WTC11 (cell line): ENCODE results near the gene KDM2A.

Source experiments
- CBFB ChIP-seq: sonication (generic); formaldehyde crosslinking; IDR thresholded peaks from 2 replicates; pipeline ENCODE4 v1.8.1; 2022; ENCODE audit warnings: mild to moderate bottlenecking, low read depth, missing genetic modification reagents
- CREB1 ChIP-seq: sonication (generic); formaldehyde crosslinking; IDR thresholded peaks from 2 replicates; pipeline ENCODE4 v1.8.0; 2023; ENCODE audit warnings: mild to moderate bottlenecking, missing genetic modification reagents
- E2F4 ChIP-seq: sonication (generic); formaldehyde crosslinking; IDR thresholded peaks from 2 replicates; pipeline ENCODE4 v1.8.1; 2022; ENCODE audit warnings: low read depth, mild to moderate bottlenecking, moderate library complexity, missing genetic modification reagents, borderline replicate concordance
- ETV6 ChIP-seq: sonication (generic); formaldehyde crosslinking; IDR thresholded peaks from 2 replicates; pipeline ENCODE4 v1.8.1; 2022; ENCODE audit warnings: mild to moderate bottlenecking, missing genetic modification reagents
- FOXJ3 ChIP-seq: sonication (generic); formaldehyde crosslinking; IDR thresholded peaks from 2 replicates; pipeline ENCODE4 v1.9.0; 2021; ENCODE audit warnings: missing genetic modification reagents, mild to moderate bottlenecking, borderline replicate concordance
- GABPB1 ChIP-seq: sonication (generic); formaldehyde crosslinking; IDR thresholded peaks from 2 replicates; pipeline ENCODE4 v1.8.1; 2023; ENCODE audit warnings: mild to moderate bottlenecking, missing genetic modification reagents
- NR2C2 ChIP-seq: sonication (generic); formaldehyde crosslinking; IDR thresholded peaks from 2 replicates; pipeline ENCODE4 v1.8.0; 2022; ENCODE audit warnings: mild to moderate bottlenecking, missing genetic modification reagents
- TP53 ChIP-seq: sonication (generic); formaldehyde crosslinking; IDR thresholded peaks from 2 replicates; pipeline ENCODE4 v1.8.1; 2023; ENCODE audit warnings: mild to moderate bottlenecking, missing genetic modification reagents
- TF ChIP-seq, protein P1 (sequence below): sonication (generic); formaldehyde crosslinking; IDR thresholded peaks from 2 replicates; pipeline ENCODE4 v1.8.1; 2022; ENCODE audit warnings: mild to moderate bottlenecking, moderate library complexity, missing genetic modification reagents
- TF ChIP-seq, protein P2 (sequence below): fragments of 200-600 bp; IDR thresholded peaks from 2 replicates; pipeline ENCODE4 v1.8.0; 2022; ENCODE audit warnings: antibody characterized with exemption
- TF ChIP-seq, protein P3 (sequence below): sonication (generic); formaldehyde crosslinking; IDR thresholded peaks from 2 replicates; pipeline ENCODE4 v1.8.1; 2022; ENCODE audit warnings: missing genetic modification reagents, borderline replicate concordance
- TF ChIP-seq, protein P4 (sequence below): sonication (generic); formaldehyde crosslinking; IDR thresholded peaks from 2 replicates; pipeline ENCODE4 v1.8.0; 2022; ENCODE audit warnings: mild to moderate bottlenecking, missing genetic modification reagents
- TF ChIP-seq, protein P5 (sequence below): sonication (generic); formaldehyde crosslinking; IDR thresholded peaks from 2 replicates; pipeline ENCODE4 v1.8.0; 2022; ENCODE audit warnings: mild to moderate bottlenecking, missing genetic modification reagents

GRCh38 chr11:67072295-67072694, 46.8 kb upstream of the KDM2A start:
- TF ChIP-seq, protein P1, sequence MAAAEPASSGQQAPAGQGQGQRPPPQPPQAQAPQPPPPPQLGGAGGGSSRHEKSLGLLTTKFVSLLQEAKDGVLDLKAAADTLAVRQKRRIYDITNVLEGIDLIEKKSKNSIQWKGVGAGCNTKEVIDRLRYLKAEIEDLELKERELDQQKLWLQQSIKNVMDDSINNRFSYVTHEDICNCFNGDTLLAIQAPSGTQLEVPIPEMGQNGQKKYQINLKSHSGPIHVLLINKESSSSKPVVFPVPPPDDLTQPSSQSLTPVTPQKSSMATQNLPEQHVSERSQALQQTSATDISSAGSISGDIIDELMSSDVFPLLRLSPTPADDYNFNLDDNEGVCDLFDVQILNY: no peak
- TF ChIP-seq, protein P2, sequence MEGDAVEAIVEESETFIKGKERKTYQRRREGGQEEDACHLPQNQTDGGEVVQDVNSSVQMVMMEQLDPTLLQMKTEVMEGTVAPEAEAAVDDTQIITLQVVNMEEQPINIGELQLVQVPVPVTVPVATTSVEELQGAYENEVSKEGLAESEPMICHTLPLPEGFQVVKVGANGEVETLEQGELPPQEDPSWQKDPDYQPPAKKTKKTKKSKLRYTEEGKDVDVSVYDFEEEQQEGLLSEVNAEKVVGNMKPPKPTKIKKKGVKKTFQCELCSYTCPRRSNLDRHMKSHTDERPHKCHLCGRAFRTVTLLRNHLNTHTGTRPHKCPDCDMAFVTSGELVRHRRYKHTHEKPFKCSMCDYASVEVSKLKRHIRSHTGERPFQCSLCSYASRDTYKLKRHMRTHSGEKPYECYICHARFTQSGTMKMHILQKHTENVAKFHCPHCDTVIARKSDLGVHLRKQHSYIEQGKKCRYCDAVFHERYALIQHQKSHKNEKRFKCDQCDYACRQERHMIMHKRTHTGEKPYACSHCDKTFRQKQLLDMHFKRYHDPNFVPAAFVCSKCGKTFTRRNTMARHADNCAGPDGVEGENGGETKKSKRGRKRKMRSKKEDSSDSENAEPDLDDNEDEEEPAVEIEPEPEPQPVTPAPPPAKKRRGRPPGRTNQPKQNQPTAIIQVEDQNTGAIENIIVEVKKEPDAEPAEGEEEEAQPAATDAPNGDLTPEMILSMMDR: no peak
- TF ChIP-seq CBFB (CRISPR knock-in tag) (no peak), GABPB1 (CRISPR knock-in tag) (no peak), NR2C2 (no peak), FOXJ3 (CRISPR knock-in tag) (no peak), TP53 (no peak), E2F4 (CRISPR knock-in tag) (no peak), CREB1 (no peak), ETV6 (CRISPR knock-in tag) (no peak)
- TF ChIP-seq, protein P3, sequence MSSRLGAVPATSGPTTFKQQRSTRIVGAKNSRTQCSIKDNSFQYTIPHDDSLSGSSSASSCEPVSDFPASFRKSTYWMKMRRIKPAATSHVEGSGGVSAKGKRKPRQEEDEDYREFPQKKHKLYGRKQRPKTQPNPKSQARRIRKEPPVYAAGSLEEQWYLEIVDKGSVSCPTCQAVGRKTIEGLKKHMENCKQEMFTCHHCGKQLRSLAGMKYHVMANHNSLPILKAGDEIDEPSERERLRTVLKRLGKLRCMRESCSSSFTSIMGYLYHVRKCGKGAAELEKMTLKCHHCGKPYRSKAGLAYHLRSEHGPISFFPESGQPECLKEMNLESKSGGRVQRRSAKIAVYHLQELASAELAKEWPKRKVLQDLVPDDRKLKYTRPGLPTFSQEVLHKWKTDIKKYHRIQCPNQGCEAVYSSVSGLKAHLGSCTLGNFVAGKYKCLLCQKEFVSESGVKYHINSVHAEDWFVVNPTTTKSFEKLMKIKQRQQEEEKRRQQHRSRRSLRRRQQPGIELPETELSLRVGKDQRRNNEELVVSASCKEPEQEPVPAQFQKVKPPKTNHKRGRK (CRISPR knock-in tag): no peak
- TF ChIP-seq, protein P4, sequence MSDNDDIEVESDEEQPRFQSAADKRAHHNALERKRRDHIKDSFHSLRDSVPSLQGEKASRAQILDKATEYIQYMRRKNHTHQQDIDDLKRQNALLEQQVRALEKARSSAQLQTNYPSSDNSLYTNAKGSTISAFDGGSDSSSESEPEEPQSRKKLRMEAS (CRISPR knock-in tag): no peak
- TF ChIP-seq, protein P5, sequence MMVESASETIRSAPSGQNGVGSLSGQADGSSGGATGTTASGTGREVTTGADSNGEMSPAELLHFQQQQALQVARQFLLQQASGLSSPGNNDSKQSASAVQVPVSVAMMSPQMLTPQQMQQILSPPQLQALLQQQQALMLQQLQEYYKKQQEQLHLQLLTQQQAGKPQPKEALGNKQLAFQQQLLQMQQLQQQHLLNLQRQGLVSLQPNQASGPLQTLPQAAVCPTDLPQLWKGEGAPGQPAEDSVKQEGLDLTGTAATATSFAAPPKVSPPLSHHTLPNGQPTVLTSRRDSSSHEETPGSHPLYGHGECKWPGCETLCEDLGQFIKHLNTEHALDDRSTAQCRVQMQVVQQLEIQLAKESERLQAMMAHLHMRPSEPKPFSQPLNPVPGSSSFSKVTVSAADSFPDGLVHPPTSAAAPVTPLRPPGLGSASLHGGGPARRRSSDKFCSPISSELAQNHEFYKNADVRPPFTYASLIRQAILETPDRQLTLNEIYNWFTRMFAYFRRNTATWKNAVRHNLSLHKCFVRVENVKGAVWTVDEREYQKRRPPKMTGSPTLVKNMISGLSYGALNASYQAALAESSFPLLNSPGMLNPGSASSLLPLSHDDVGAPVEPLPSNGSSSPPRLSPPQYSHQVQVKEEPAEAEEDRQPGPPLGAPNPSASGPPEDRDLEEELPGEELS (CRISPR knock-in tag): no peak
